Naive thymus-derived CD4-positive, alpha-beta T cell (primary cell): Measurements from ENCODE around the gene ELAVL4. TPM values are rescaled to one million over a fixed set of nuclear protein-coding genes. Genes with fewer than 3 reads are reported as not detected.

Experiments used
- ATAC-seq: fragments of 150-1000 bp; cut with Tn5 transposase; 2 replicates; pipeline ENCODE4 v1.10.0; 2021; ENCODE audit warnings: mild to moderate bottlenecking, moderate library complexity
- CTCF ChIA-PET: fragments of 350-600 bp; sonication (Branson Sonifier 250); formaldehyde crosslinking; loops from one replicate; lab custom pipeline; 2021; ENCODE audit warnings: antibody characterized with exemption; lab: Charles Lee
- POLR2A ChIA-PET: fragments of 350-600 bp; sonication (Branson Sonifier 250); formaldehyde crosslinking; loops from one replicate; lab custom pipeline; 2021; ENCODE audit warnings: antibody characterized with exemption, inconsistent platforms; lab: Charles Lee
- DNase-seq, 9 donors: peaks; one replicate each; pipeline versions ENCODE4 v3.0.0 to v3.0.0-alpha.2; 2020 to 2022; ENCODE audit warnings: mixed read lengths in 1 of 9
- H3K27ac ChIP-seq: one replicate; pipeline ENCODE4 v1.7.0; 2013; ENCODE audit warnings: mild to moderate bottlenecking, low read depth, low read length, moderate library complexity
- H3K27me3 ChIP-seq, 2 donors: one replicate each; pipeline ENCODE4 v1.7.0; 2013; ENCODE audit warnings: low read length in 2 of 2, mild to moderate bottlenecking in 2 of 2, moderate library complexity in 2 of 2; ENCODE audit not compliant: control insufficient read depth in 2 of 2, insufficient read depth in 2 of 2
- H3K36me3 ChIP-seq, 3 experiments: 1 replicate in 2 of 3; 2 replicates in 1 of 3; pipeline ENCODE4 v1.7.0; 2013; ENCODE audit warnings: low read length in 3 of 3, mild to moderate bottlenecking in 3 of 3, moderate library complexity in 1 of 3; ENCODE audit not compliant: insufficient read depth in 3 of 3, control insufficient read depth in 2 of 3
- H3K4me1 ChIP-seq, 2 donors: one replicate each; pipeline ENCODE4 v1.7.0; 2013; ENCODE audit warnings: low read length in 2 of 2, mild to moderate bottlenecking in 2 of 2, moderate library complexity in 1 of 2; ENCODE audit not compliant: control insufficient read depth in 2 of 2, insufficient read depth in 2 of 2
- H3K4me3 ChIP-seq: 2 replicates; pipeline ENCODE4 v1.7.0; 2013; ENCODE audit warnings: mild to moderate bottlenecking, low read length
- H3K9me3 ChIP-seq, 3 experiments: 1 replicate in 2 of 3; 2 replicates in 1 of 3; pipeline ENCODE4 v1.7.0; 2013; ENCODE audit warnings: low read length in 3 of 3; ENCODE audit not compliant: control insufficient read depth in 2 of 3
- H3K27ac Mint-ChIP-seq, 9 donors: one replicate each; pipeline ENCODE4 v1.8.0; 2020 to 2022; ENCODE audit warnings: mixed read lengths in 9 of 9, mild to moderate bottlenecking in 8 of 9, moderate library complexity in 5 of 9, inconsistent platforms in 2 of 9
- H3K27me3 Mint-ChIP-seq, 5 donors: one replicate each; pipeline ENCODE4 v1.8.0; 2021 to 2022; ENCODE audit warnings: mixed read lengths in 5 of 5, mild to moderate bottlenecking in 1 of 5
- H3K36me3 Mint-ChIP-seq, 5 donors: one replicate each; pipeline ENCODE4 v1.8.0; 2020 to 2022; ENCODE audit warnings: mixed read lengths in 5 of 5, mild to moderate bottlenecking in 3 of 5, inconsistent platforms in 1 of 5
- H3K4me1 Mint-ChIP-seq, 7 donors: one replicate each; pipeline ENCODE4 v1.8.0; 2020 to 2022; ENCODE audit warnings: mixed read lengths in 7 of 7, mild to moderate bottlenecking in 3 of 7, inconsistent platforms in 1 of 7
- H3K4me3 Mint-ChIP-seq, 10 donors: one replicate each; pipeline ENCODE4 v1.8.0; 2020 to 2022; ENCODE audit warnings: mild to moderate bottlenecking in 10 of 10, mixed read lengths in 10 of 10, moderate library complexity in 6 of 10, inconsistent platforms in 2 of 10
- H3K9me3 Mint-ChIP-seq, 11 donors: one replicate each; pipeline ENCODE4 v1.8.0; 2020 to 2022; ENCODE audit warnings: mixed read lengths in 11 of 11, mild to moderate bottlenecking in 4 of 11, inconsistent platforms in 1 of 11, moderate library complexity in 1 of 11
- intact Hi-C, 2 donors: fragments of 100-400 bp; cut with micrococcal nuclease; formaldehyde crosslinking; loops; one replicate each; pipeline ENCODE4 v1.15.1; 2023
- polyA plus RNA-seq, 2 donors: library from polyadenylated mRNA; unstranded; fragments of 300-500 nt; fragmentation: Illumina TruSeq; gene quantifications; one replicate each; pipeline ENCODE4 v1.2.3, GENCODE V29; 2021
- total RNA-seq, 6 experiments: library from RNA in 5 of 6; stranded (reverse) in 5 of 6; gene quantifications; 1 replicate in 5 of 6; 2 replicates in 1 of 6; pipeline ENCODE4 v1.2.3 and lab custom pipeline; 2021 to 2026

ELAVL4 gene
- total and polyA plus RNA-seq, 7 experiments from 2014 or later = 0.76 TPM; not detected in 6

- H3K4me3 ChIP-seq = no peak overlapping the region
- peaks cover 0 to 9% (median 0%) of the 10 kb centered on the region in 11 donors for H3K9me3 Mint-ChIP-seq
Observed at GRCh38 chr1:50110656-50111055, 1.9 kb downstream of the ELAVL4 start.

GRCh38 chr1:50111503-50111902 is 2.8 kb downstream of the ELAVL4 start:
- Histone ChIP-seq H3K4me1 (peaks cover 3 to 5% of the 10 kb centered on the region in 2 donors), H3K27me3 (peaks cover 0 to 4% of the 10 kb centered on the region in 2 donors), H3K4me3 (no peak overlapping the region), H3K27ac (no peak overlapping the region), H3K9me3 (no peaks in the 10 kb centered on the region), H3K36me3 (no peaks in the 10 kb centered on the region)
- intact Hi-C loops = no loop called here
- Mint-ChIP-seq H3K4me3 (peak overlapping the region in 1 of 10 donors; percentile 78), H3K4me1 (peaks cover 8 to 23% (median 21%) of the 10 kb centered on the region in 7 donors), H3K36me3 (no peaks in the 10 kb centered on the region), H3K27me3 (peaks cover 48 to 68% (median 60%) of the 10 kb centered on the region in 5 donors), H3K27ac (no peak overlapping the region), H3K9me3 (peaks cover 0 to 9% (median 0%) of the 10 kb centered on the region in 11 donors)
- ChIA-PET CTCF (no interaction called here), POLR2A (no interaction called here)
- ATAC-seq = no peak
- DNase-seq = no peak

More at GRCh38 chr1:50110656-50111055, 1.9 kb downstream of the ELAVL4 start:
- ChIA-PET POLR2A (no interaction called here), CTCF (no interaction called here)
- intact Hi-C loops = no loop called here
- H3K27me3 ChIP-seq = peaks cover 0 to 4% of the 10 kb centered on the region in 2 donors
- H3K27ac ChIP-seq = no peak overlapping the region
- H3K9me3 ChIP-seq = no peaks in the 10 kb centered on the region
- no peaks in the 10 kb centered on the region for H3K36me3 ChIP-seq
- ATAC-seq (no peak), DNase-seq (no peak)
- peaks cover 3 to 5% of the 10 kb centered on the region in 2 donors for H3K4me1 ChIP-seq
- H3K4me3 Mint-ChIP-seq = peak overlapping the region in 8 of 10 donors; percentile 30 to 89 (median 74)
- H3K4me1 Mint-ChIP-seq = peaks cover 8 to 23% (median 21%) of the 10 kb centered on the region in 7 donors
- H3K27ac Mint-ChIP-seq = peak overlapping the region in 1 of 9 donors; percentile 42
- H3K36me3 Mint-ChIP-seq = no peaks in the 10 kb centered on the region
- peaks cover 48 to 70% (median 60%) of the 10 kb centered on the region in 5 donors for H3K27me3 Mint-ChIP-seq

GRCh38 chr1:50112193-50112592 is 3.5 kb downstream of the ELAVL4 start:
- H3K4me3 Mint-ChIP-seq = no peak overlapping the region
- H3K27ac Mint-ChIP-seq = no peak overlapping the region
- no peak overlapping the region for H3K27ac ChIP-seq
- H3K4me1 ChIP-seq = peaks cover 3 to 5% of the 10 kb centered on the region in 2 donors
- peaks cover 0 to 9% (median 0%) of the 10 kb centered on the region in 11 donors for H3K9me3 Mint-ChIP-seq
- ATAC-seq = no peak
- H3K36me3 Mint-ChIP-seq = no peaks in the 10 kb centered on the region
- H3K27me3 Mint-ChIP-seq = peaks cover 47 to 68% (median 60%) of the 10 kb centered on the region in 5 donors
- no peak overlapping the region for H3K4me3 ChIP-seq
- intact Hi-C loops = no loop called here
- no peaks in the 10 kb centered on the region for H3K36me3 ChIP-seq
- H3K9me3 ChIP-seq = no peaks in the 10 kb centered on the region
- H3K27me3 ChIP-seq = peaks cover 0 to 4% of the 10 kb centered on the region in 2 donors
- no peak for DNase-seq
- peaks cover 8 to 23% (median 21%) of the 10 kb centered on the region in 7 donors for H3K4me1 Mint-ChIP-seq
- ChIA-PET POLR2A (no interaction called here), CTCF (no interaction called here)

GRCh38 chr1:50123071-50123470 is 14.4 kb downstream of the ELAVL4 start:
- no peaks in the 10 kb centered on the region for H3K36me3 Mint-ChIP-seq
- H3K4me3 Mint-ChIP-seq = no peak overlapping the region
- no peak for ATAC-seq
- no peak overlapping the region for H3K27ac ChIP-seq
- POLR2A ChIA-PET = no interaction called here
- H3K36me3 ChIP-seq = no peaks in the 10 kb centered on the region
- no peaks in the 10 kb centered on the region for H3K4me1 ChIP-seq
- no peak overlapping the region for H3K27ac Mint-ChIP-seq
- peaks cover 5 to 18% (median 10%) of the 10 kb centered on the region in 5 donors for H3K27me3 Mint-ChIP-seq
- intact Hi-C loops = no loop called here
- peaks cover 0 to 5% (median 0%) of the 10 kb centered on the region in 11 donors for H3K9me3 Mint-ChIP-seq
- no peaks in the 10 kb centered on the region for H3K9me3 ChIP-seq
- H3K4me1 Mint-ChIP-seq = no peaks in the 10 kb centered on the region
- H3K4me3 ChIP-seq = no peak overlapping the region
- no peak for DNase-seq
- CTCF ChIA-PET = no interaction called here
- no peaks in the 10 kb centered on the region for H3K27me3 ChIP-seq

- H3K27ac Mint-ChIP-seq = no peak overlapping the region
- Histone ChIP-seq H3K9me3 (no peaks in the 10 kb centered on the region), H3K4me1 (no peaks in the 10 kb centered on the region), H3K4me3 (no peak overlapping the region), H3K36me3 (no peaks in the 10 kb centered on the region), H3K27ac (no peak overlapping the region), H3K27me3 (no peaks in the 10 kb centered on the region)
- ChIA-PET POLR2A (no interaction called here), CTCF (no interaction called here)
- H3K27me3 Mint-ChIP-seq = peaks cover 6 to 22% (median 12%) of the 10 kb centered on the region in 5 donors
- peaks cover 0 to 10% (median 0%) of the 10 kb centered on the region in 11 donors for H3K9me3 Mint-ChIP-seq
- DNase-seq = no peak
- H3K36me3 Mint-ChIP-seq = no peaks in the 10 kb centered on the region
- no peak for ATAC-seq
- intact Hi-C loops = no loop called here
- no peak overlapping the region for H3K4me3 Mint-ChIP-seq
- H3K4me1 Mint-ChIP-seq = no peaks in the 10 kb centered on the region
Observed at GRCh38 chr1:50126927-50127715, 18.4 kb downstream of the ELAVL4 start.

GRCh38 chr1:50129201-50129600 is 20.5 kb downstream of the ELAVL4 start:
- Mint-ChIP-seq H3K27me3 (peaks cover under 1 to 17% (median 12%) of the 10 kb centered on the region in 5 donors), H3K9me3 (peaks cover 0 to 6% (median 0%) of the 10 kb centered on the region in 11 donors), H3K4me1 (no peaks in the 10 kb centered on the region), H3K4me3 (no peak overlapping the region), H3K27ac (no peak overlapping the region), H3K36me3 (no peaks in the 10 kb centered on the region)
- intact Hi-C loops = no loop called here
- no peak for ATAC-seq
- H3K4me3 ChIP-seq = no peak overlapping the region
- no peaks in the 10 kb centered on the region for H3K4me1 ChIP-seq
- no peaks in the 10 kb centered on the region for H3K36me3 ChIP-seq
- CTCF ChIA-PET = no interaction called here
- H3K9me3 ChIP-seq = no peaks in the 10 kb centered on the region
- no peak overlapping the region for H3K27ac ChIP-seq
- no peak for DNase-seq
- POLR2A ChIA-PET = no interaction called here
- H3K27me3 ChIP-seq = no peaks in the 10 kb centered on the region
